ENCODE measurements around the gene CRHR2.

CRHR2 gene

DNA sequence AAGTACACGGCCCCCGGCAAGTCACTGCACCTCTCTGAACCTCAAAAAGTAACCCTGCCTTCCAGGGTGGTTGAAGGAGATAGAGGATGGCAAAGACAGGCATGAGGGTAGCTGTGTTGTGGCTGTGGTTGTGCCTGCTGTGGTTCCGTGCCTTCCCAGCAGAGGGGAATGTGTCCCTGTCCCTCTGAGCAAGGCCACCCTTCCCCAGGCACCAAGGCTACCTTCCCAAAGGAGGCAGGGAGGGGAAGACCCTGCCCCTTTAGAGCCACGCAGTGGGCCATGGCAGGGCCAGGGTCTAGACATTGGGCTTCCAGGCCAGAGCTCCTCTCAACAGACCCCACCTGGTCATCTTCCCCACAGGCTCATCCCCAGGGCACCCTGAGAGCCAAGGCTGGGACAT is 18.8 kb downstream of the CRHR2 start:
- Histone ChIP-seq H3K36me3 (ENCODE audit: control insufficient read depth in 4 of 4, insufficient read depth in 4 of 4, low read length in 3 of 4) (no peaks in the 10 kb centered on the region), H3K4me1 (ENCODE audit: control extremely low read depth in 1 of 4, control insufficient read depth in 4 of 4, insufficient read depth in 4 of 4, low read length in 3 of 4) (peaks cover 0 to 12% (median 0%) of the 10 kb centered on the region in 4 experiments), H3K9me3 (ENCODE audit: control extremely low read depth in 1 of 5, control insufficient read depth in 4 of 5, insufficient read depth in 2 of 5, low read depth in 1 of 5, low read length in 4 of 5) (no peaks in the 10 kb centered on the region), H3K27ac (ENCODE audit: insufficient read depth in 1 of 2, low read depth in 1 of 2, low read length in 2 of 2, poor library complexity in 1 of 2, severe bottlenecking in 2 of 2) (no peak overlapping the region), H3K4me3 (ENCODE audit: control insufficient read depth in 1 of 7, extremely low read depth in 1 of 7, insufficient read depth in 4 of 7, low read depth in 2 of 7, low read length in 6 of 7) (no peak overlapping the region), H3K27me3 (replicated peaks in 2 of 5; ENCODE audit: control insufficient read depth in 4 of 5, insufficient read depth in 5 of 5, low read length in 4 of 5) (peaks cover 0 to 3% (median 0%) of the 10 kb centered on the region in 5 experiments)
- ChIA-PET POLR2A (no interaction called here), CTCF (interaction anchor here (1.1 to 1.4 kb wide), 2 partner anchors 14 to 76 kb away, joined by 4 read pairs; no protein-coding TSS in a partner anchor)
- DNase-seq: no peak
- WGBS (ENCODE audit: insufficient coverage): 100% methylated on average over 1 of the region's 4 CpGs

DNA sequence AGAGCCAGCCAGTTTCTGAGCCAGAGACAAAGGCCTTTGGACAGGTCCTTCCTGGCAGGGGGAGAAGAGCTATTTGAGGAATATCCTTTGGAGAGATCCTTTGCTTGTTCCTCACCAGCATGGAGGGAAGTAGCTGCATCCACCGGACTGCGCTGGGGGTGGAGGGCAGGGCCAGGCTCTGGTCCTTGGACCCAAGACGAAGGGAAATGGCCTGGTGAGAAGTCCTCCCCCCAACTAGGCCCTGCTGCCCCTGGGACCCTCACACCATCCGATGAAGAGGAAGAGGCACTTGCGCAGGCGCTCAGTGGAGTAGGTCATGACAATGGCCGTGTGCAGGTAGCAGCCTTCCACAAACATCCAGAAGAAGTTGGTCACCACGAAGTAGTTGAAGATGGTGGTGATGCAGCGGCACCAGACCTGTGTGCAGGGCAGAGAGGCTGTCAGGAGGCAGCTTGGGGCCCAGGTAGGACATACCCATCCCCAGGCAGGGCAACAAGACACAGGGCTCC is 19.8 kb downstream of the CRHR2 start:
- Histone ChIP-seq H3K27me3 (replicated peaks in 2 of 5; ENCODE audit: control insufficient read depth in 4 of 5, insufficient read depth in 5 of 5, low read length in 4 of 5) (peaks cover 0 to 3% (median 0%) of the 10 kb centered on the region in 5 experiments), H3K9me3 (ENCODE audit: control extremely low read depth in 1 of 5, control insufficient read depth in 4 of 5, insufficient read depth in 2 of 5, low read depth in 1 of 5, low read length in 4 of 5) (no peaks in the 10 kb centered on the region), H3K27ac (ENCODE audit: insufficient read depth in 1 of 2, low read depth in 1 of 2, low read length in 2 of 2, poor library complexity in 1 of 2, severe bottlenecking in 2 of 2) (no peak overlapping the region), H3K36me3 (ENCODE audit: control insufficient read depth in 4 of 4, insufficient read depth in 4 of 4, low read length in 3 of 4) (no peaks in the 10 kb centered on the region), H3K4me1 (ENCODE audit: control extremely low read depth in 1 of 4, control insufficient read depth in 4 of 4, insufficient read depth in 4 of 4, low read length in 3 of 4) (peaks cover 0 to 19% (median 0%) of the 10 kb centered on the region in 4 experiments), H3K4me3 (ENCODE audit: control insufficient read depth in 1 of 7, extremely low read depth in 1 of 7, insufficient read depth in 4 of 7, low read depth in 2 of 7, low read length in 6 of 7) (no peak overlapping the region)
- WGBS (ENCODE audit: insufficient coverage): 100% methylated on average over 6 of the region's 9 CpGs
- POLR2A ChIA-PET: no interaction called here
- CTCF ChIA-PET: interaction anchor here (1.4 kb wide), 1 partner anchor 77 kb away, joined by 4 read pairs; no protein-coding TSS in a partner anchor
- no peak for DNase-seq

DNA sequence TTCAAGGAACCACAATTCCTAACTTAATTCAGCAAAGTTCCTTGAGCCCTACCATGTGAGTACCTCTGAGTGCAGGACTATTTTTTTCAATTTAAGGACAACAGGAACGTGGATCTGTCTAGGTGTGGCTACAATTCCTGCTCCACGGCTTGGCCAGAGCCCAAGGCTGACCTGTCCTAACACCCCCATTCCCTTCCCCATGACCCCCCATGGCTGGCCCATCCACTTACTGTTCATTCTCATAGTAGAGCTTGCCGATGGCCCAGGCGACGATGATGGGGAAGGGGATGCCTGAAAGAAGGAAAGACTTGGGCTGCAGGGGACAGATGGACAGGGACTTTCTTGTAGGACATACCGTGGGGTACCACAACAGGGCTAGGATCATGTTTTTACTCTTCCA is 20.3 kb downstream of the CRHR2 start:
- Histone ChIP-seq H3K36me3 (ENCODE audit: control insufficient read depth in 4 of 4, insufficient read depth in 4 of 4, low read length in 3 of 4) (no peaks in the 10 kb centered on the region), H3K27me3 (replicated peaks in 2 of 5; ENCODE audit: control insufficient read depth in 4 of 5, insufficient read depth in 5 of 5, low read length in 4 of 5) (peaks cover 0 to 3% (median 0%) of the 10 kb centered on the region in 5 experiments), H3K4me1 (ENCODE audit: control extremely low read depth in 1 of 4, control insufficient read depth in 4 of 4, insufficient read depth in 4 of 4, low read length in 3 of 4) (peaks cover 0 to 19% (median 0%) of the 10 kb centered on the region in 4 experiments), H3K4me3 (ENCODE audit: control insufficient read depth in 1 of 7, extremely low read depth in 1 of 7, insufficient read depth in 4 of 7, low read depth in 2 of 7, low read length in 6 of 7) (no peak overlapping the region), H3K9me3 (ENCODE audit: control extremely low read depth in 1 of 5, control insufficient read depth in 4 of 5, insufficient read depth in 2 of 5, low read depth in 1 of 5, low read length in 4 of 5) (no peaks in the 10 kb centered on the region), H3K27ac (ENCODE audit: insufficient read depth in 1 of 2, low read depth in 1 of 2, low read length in 2 of 2, poor library complexity in 1 of 2, severe bottlenecking in 2 of 2) (no peak overlapping the region)
- POLR2A ChIA-PET: no interaction called here
- CTCF ChIA-PET: interaction anchor here (0.7 kb wide), 1 partner anchor 78 kb away, joined by 3 read pairs; no protein-coding TSS in a partner anchor
- no peak for DNase-seq
- 97% methylated on average over 3 of the region's 6 CpGs for WGBS (ENCODE audit: insufficient coverage)

DNA sequence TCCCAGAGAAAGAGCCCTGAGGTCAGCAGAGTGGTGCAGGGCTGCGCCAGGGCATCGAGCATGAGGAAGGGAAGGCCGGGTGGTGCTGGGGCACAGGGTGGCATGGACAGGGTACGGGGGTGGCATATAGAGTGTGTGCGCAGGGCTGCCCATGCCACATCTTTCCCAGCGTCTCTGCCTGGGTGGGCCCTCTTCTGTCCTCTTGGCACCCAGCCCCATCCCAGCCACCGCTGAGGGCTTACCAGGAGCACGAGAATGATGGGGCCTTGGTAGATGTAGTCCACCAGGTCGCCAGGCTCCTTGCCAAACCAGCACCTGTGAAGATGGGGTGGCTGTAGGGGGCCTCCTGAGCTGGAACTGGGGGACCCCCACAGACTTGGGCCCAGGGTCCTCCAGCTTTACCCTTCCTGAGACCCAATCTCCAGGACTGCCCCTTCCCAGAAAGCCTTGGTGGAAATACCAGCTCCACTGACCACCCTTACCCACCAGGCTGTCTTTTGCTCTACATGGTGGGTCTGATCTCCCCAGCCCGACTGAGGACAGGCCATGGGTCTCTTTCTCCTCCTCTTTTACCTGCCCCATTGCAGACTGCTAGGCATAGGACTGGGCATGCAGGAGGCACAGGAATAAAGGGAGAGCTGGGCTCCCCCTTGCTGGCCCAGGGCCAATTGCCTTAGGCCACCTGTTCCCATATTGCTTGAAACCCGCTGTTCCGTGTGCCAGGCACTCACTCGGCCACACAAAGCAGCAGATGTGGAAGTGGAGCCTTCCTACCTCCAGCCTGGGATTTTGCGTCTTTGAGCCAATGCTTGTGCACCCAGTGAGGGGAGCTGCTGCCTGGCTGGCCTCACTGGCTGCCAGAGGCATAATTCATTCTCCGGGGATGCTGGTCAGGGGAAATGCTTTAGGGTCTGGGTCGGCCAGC is 21.7 kb downstream of the CRHR2 start:
- Histone ChIP-seq H3K4me3 (ENCODE audit: control insufficient read depth in 1 of 7, extremely low read depth in 1 of 7, insufficient read depth in 4 of 7, low read depth in 2 of 7, low read length in 6 of 7) (no peak overlapping the region), H3K36me3 (ENCODE audit: control insufficient read depth in 4 of 4, insufficient read depth in 4 of 4, low read length in 3 of 4) (no peaks in the 10 kb centered on the region), H3K9me3 (ENCODE audit: control extremely low read depth in 1 of 5, control insufficient read depth in 4 of 5, insufficient read depth in 2 of 5, low read depth in 1 of 5, low read length in 4 of 5) (no peaks in the 10 kb centered on the region), H3K4me1 (ENCODE audit: control extremely low read depth in 1 of 4, control insufficient read depth in 4 of 4, insufficient read depth in 4 of 4, low read length in 3 of 4) (peaks cover 0 to 19% (median 0%) of the 10 kb centered on the region in 4 experiments), H3K27ac (ENCODE audit: insufficient read depth in 1 of 2, low read depth in 1 of 2, low read length in 2 of 2, poor library complexity in 1 of 2, severe bottlenecking in 2 of 2) (no peak overlapping the region), H3K27me3 (replicated peaks in 2 of 5; ENCODE audit: control insufficient read depth in 4 of 5, insufficient read depth in 5 of 5, low read length in 4 of 5) (peaks cover 0 to 3% (median 0%) of the 10 kb centered on the region in 5 experiments)
- CTCF ChIA-PET: interaction anchor here (0.6 to 1.1 kb wide), 2 partner anchors 22 to 86 kb away, joined by 3 read pairs; partner anchors contain the start of gene CRHR2
- WGBS (ENCODE audit: insufficient coverage): 93% methylated on average over 12 of the region's 16 CpGs
- POLR2A ChIA-PET: no interaction called here
- DNase-seq: no peak

DNA sequence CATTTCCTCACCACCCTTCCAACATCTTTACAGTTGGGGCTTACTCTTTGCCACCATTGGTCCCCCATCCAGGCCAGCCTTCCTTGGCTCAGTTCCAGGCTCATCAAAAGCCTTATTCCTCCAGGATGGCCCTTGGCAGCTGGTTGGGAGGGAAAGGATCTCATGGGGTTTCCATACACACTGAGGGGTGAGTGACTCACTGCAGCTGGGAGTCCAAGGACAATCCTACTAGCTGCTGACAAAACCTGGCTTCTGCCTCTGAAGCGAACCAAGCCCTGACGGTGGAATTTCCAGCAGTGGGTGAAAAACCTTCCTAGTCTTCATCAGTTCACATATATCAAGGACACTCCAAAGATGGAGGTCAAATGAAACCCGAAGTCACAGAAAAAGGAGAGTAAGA is 22.9 kb downstream of the CRHR2 start:
- WGBS (ENCODE audit: insufficient coverage): no CpG with 5 or more reads among the region's 3 CpGs
- Histone ChIP-seq H3K9me3 (ENCODE audit: control extremely low read depth in 1 of 5, control insufficient read depth in 4 of 5, insufficient read depth in 2 of 5, low read depth in 1 of 5, low read length in 4 of 5) (no peaks in the 10 kb centered on the region), H3K4me1 (ENCODE audit: control extremely low read depth in 1 of 4, control insufficient read depth in 4 of 4, insufficient read depth in 4 of 4, low read length in 3 of 4) (peaks cover 0 to 19% (median 0%) of the 10 kb centered on the region in 4 experiments), H3K27me3 (replicated peaks in 2 of 5; ENCODE audit: control insufficient read depth in 4 of 5, insufficient read depth in 5 of 5, low read length in 4 of 5) (peaks cover 0 to 3% (median 0%) of the 10 kb centered on the region in 5 experiments), H3K36me3 (ENCODE audit: control insufficient read depth in 4 of 4, insufficient read depth in 4 of 4, low read length in 3 of 4) (no peaks in the 10 kb centered on the region), H3K4me3 (ENCODE audit: control insufficient read depth in 1 of 7, extremely low read depth in 1 of 7, insufficient read depth in 4 of 7, low read depth in 2 of 7, low read length in 6 of 7) (no peak overlapping the region), H3K27ac (ENCODE audit: insufficient read depth in 1 of 2, low read depth in 1 of 2, low read length in 2 of 2, poor library complexity in 1 of 2, severe bottlenecking in 2 of 2) (no peak overlapping the region)
- no peak for DNase-seq
- POLR2A ChIA-PET: no interaction called here
- CTCF ChIA-PET: interaction anchor here (0.9 to 1.2 kb wide), 2 partner anchors 9 to 24 kb away, joined by 3 read pairs; no protein-coding TSS in a partner anchor

DNA sequence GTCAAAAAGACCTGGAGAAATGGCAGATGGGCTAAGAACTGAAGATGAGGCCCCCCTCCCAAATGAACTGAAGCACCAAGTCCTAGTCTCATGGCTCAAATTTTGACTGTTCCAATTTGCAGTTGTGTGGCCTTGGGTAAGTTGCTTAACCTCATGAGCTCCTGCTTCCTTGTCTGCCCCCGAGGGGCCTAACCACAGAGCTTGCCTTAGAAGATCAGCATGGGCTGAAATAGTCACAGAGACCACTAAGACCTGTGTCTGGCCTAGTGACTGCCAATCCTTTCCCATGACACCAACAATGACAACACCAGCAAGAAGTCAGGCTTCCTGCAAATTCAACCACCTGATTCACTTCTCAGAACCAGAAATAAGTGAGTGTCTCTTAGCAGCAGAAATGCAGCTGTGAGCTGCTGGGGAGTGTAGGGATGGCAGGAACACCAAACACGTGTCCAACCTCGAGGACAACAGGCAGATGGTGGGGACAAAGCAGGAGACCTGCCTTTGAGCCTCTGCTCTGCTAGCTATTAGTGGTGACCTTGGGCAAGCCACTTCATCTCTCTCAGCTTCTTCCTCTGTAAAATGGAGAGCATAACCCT is 23.7 kb downstream of the CRHR2 start:
- H3K4me3 ChIP-seq (ENCODE audit: control insufficient read depth in 1 of 7, extremely low read depth in 1 of 7, insufficient read depth in 4 of 7, low read depth in 2 of 7, low read length in 6 of 7): no peak overlapping the region
- H3K9me3 ChIP-seq (ENCODE audit: control extremely low read depth in 1 of 5, control insufficient read depth in 4 of 5, insufficient read depth in 2 of 5, low read depth in 1 of 5, low read length in 4 of 5): no peaks in the 10 kb centered on the region
- ChIA-PET POLR2A (interaction anchor here (0.8 kb wide), 1 partner anchor 39 kb away, joined by 3 read pairs; no protein-coding TSS in a partner anchor), CTCF (interaction anchor here (0.9 to 1.4 kb wide), 3 partner anchors 9 to 25 kb away, joined by 3 read pairs; no protein-coding TSS in a partner anchor)
- peak in 2 of 3 donors; percentile 51 to 60 for DNase-seq
- H3K4me1 ChIP-seq (ENCODE audit: control extremely low read depth in 1 of 4, control insufficient read depth in 4 of 4, insufficient read depth in 4 of 4, low read length in 3 of 4): peaks cover 0 to 19% (median 0%) of the 10 kb centered on the region in 4 experiments
- no peak overlapping the region for H3K27ac ChIP-seq (ENCODE audit: insufficient read depth in 1 of 2, low read depth in 1 of 2, low read length in 2 of 2, poor library complexity in 1 of 2, severe bottlenecking in 2 of 2)
- 70% methylated on average over 3 of the region's 3 CpGs for WGBS (ENCODE audit: insufficient coverage)
- H3K27me3 ChIP-seq (replicated peaks in 2 of 5; ENCODE audit: control insufficient read depth in 4 of 5, insufficient read depth in 5 of 5, low read length in 4 of 5): no peaks in the 10 kb centered on the region
- no peaks in the 10 kb centered on the region for H3K36me3 ChIP-seq (ENCODE audit: control insufficient read depth in 4 of 4, insufficient read depth in 4 of 4, low read length in 3 of 4)
